ENCODE measurements around the gene TIE1.
A peak's percentile ranks its signal among the peaks of the same experiment; 100 is the strongest.
"Not testable (repeated sequence)": the region's sequence is repeated elsewhere in the genome, so short reads cannot be mapped to it uniquely, and the experiment has no call there.

Gene TIE1

DNA sequence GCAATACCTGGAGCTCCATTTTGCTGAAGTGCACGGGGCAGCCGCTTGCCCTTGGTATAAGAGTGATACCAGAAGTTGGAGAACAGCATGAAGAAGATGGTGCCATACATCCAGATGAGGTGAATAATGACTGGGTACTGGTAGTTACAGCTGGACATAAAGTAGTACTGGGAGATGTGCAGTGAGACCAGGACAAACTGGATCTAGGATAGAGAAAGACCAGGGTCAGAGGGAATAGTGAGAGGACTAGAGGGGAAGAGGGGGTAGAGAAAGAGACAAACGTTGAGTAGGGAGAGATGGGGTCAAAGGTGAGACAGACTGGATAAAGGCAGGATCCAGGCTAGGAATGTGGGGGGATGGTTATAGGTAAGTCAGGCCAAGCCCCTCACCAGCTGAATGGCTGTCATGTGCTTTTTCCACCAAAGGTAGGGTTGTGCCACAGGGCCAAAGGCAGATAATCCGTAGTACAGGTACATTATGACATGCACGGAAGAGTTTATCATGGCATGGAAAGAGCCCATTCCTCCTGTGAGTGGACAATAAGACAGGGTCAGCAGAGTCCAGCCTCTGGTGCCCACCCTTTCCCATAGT, 63.2 kb downstream of the TIE1 start:
- no peak for DNase-seq

DNA sequence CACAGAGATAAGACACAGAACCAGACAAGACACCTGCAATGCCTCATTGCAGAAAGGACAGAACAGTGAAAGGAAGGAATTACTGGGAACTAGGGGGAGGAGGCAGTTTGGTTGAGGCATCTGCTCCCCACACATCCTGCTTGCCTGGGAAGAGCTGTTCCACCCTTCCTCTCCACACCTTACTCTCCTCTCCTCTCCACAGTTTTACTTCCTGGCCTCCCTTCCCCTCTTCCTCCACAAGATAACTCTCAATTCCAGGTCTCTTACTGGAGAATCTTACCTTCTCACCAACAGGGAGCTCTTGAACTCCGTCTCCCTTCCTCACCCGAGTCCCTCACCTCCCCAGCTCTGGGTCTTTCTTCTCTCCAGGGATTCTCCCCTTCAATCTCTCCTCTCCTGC, 64.9 kb downstream of the TIE1 start:
- DNase-seq, result no peak

DNA sequence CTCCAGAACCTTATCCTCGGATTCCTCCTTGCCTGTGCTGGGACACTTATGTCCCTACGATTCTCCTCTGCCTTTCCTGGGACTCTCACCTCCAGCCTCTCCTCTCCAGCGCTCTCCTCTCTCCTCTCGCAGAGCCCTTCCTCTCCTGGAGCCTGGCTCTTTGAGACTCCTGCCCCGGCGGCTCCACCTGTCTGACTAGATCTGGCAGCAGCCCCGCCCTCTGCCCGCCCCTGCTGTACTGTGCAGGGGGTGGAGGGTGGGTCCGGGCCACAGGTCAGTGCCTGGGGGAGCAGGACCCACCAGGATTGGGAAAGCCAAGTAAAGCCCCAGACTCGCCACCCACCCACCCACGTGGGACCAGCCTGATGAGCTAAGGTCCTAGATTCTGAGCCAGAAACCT, 65.4 kb downstream of the TIE1 start:
- peak; percentile 66 for DNase-seq

DNA sequence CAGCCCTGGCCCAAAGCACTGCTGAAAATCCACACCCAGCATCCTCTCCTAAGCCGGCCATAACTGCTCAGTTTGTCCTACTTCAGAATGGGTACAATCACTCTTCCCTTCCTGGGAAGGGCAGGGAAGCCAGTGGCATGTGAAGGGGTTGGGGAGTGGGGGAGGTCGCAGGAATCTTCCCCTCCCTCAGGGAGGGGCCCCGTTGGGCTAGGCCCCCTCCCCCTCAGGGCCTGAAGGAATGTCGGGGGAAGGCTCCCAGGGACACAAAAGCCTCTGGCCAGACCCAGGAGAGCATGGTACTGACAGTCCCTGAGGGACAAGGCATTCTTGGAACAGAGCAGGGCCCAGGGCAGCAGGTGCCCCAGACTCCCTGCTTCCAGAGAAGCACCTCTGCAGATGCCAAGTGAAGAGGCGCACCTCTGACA, 65.8 kb downstream of the TIE1 start:
- DNase-seq, result no peak

DNA sequence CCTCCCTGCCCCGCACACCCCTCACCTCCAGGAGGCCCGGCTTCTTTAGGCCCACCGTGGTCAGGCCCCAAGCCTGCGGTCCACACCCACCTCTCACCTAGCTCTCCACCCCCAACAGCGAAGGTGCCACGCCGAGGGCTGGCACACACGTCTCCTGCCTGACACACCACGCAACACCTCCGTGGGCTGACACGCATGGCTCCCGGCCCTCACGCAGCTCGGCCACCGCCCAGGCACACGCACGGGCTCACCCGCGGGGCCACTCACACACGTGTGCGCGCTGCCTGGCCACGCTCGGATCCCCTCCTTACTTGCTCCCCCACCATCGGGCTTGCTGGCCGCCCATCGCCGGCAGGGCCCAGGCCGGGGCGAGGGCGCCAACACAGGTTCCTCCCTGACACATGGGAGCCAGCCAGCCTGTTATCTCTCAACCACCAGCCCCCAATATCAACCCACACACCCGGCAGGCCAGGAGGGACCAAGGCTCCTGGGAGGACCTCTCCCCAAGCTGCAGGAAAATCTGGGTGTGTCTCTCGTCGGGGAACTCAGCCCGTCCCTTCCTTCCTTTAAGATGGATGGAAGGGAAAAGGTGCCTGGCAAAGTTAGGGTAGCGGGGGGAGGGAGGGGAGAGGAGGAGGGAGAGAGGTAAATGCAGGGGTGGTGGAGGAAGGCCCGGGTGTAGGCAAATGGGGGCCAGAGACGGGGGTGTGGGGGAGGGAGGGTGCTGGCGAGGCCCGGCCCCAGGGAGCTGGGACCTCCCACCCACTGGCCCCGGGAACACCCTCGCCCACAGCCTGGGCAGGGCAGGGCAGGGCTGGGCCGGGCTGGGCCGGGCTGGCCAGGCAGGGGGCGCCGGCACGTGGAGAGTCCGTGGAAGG, 66.5 kb downstream of the TIE1 start:
- peak; percentile 80 for DNase-seq

DNA sequence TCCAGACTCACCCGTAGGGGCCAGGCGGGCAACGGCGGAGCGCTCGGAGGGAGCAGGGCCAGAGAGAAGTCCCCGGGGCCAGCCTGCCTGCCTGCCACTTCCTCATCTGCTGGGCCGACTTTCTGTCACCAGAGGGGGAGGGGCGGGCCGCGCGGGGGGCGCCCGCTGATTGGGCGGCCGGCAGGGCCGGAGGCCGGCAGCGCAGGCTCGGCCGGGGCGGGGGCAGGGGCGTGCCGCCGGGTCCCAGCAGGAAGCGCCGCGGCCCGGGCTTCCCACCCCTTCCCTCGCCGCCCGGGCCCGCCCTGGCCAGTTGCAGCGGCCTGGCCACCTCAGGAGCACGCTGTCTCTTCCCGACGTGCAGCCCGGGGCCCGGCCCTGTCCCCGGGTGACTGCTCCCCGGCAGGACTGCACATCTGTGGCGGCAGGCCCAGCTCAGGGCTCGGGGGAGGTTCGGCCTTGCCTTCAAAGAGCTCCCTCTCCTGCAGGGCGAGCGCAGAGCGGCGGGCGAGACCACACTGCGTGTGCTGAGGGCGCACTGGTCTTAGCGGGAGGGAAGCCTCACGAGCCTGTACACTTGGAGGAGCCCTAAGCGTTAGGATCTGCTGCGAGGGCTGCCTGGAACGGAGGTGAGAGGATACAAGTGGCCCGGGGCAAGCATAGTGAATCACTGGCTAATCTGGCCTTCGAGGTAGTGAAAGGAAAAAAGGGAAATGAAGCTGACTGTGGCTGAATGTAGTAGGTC, 67.3 kb downstream of the TIE1 start, which contains the start of gene ELOVL1:
Gene ELOVL1 (minus strand): TSS at position 108 of the 742 bp plus-strand sequence. CDS start 2,402 bp downstream, outside the sequence.
- DNase-seq, result peak; percentile 95

DNA sequence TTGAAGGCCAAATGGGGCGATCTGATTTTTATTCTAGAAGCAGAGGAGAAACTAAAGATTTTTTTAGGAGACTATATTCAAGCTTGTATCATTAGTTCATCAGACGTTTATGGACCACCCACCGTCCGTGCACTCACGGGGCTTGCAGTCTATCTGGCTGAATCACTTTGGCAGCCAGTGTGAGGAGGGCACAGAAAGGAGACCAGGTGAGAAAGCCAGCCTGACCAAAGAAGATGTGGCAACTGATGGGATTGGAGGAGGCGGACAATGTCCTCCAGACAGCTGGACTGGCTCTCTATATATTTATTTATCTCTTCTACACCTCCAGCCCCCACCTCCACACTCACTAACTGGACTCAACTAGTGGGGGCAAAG, 67.9 kb downstream of the TIE1 start:
- DNase-seq, result no peak

DNA sequence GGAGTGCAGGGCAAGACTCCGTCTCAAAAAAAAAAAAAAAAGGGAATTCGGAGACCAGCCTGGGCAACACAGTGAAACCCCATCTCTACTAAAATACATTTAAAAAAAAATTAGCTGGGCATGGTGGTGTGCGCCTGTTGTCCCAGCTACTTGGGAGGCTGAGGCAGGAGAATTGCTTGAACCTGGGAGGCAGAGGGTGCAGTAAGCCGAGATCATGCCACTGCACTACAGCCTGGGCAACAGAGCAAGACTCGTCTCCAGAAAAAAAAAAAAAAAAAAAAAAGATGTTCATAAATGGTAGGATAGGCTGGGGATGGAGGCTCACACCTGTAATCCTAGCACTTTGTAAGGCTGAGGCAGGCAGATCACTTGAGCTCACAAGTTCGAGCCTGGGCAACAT, 69.0 kb downstream of the TIE1 start:
- DNase-seq, result not testable (repeated sequence)

DNA sequence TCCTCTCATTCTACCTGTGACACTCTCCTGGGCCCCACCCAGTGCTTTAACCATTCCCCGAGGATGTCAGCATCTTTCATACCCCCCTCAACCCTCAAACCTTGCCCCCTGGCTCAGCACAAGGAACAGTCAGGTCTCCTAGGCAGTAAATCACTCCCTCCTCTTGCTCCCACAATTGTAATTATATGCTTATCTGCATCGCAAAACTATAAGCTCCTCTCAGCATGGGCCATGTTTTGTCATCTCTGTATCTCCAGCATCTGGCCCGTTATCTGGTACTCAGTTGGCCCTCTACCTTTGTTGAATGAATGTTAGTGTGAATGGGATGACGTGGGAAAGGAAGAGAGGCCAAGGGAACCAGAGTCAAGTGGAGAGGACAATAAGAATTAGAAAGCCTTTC, 69.8 kb downstream of the TIE1 start:
- no peak for DNase-seq

DNA sequence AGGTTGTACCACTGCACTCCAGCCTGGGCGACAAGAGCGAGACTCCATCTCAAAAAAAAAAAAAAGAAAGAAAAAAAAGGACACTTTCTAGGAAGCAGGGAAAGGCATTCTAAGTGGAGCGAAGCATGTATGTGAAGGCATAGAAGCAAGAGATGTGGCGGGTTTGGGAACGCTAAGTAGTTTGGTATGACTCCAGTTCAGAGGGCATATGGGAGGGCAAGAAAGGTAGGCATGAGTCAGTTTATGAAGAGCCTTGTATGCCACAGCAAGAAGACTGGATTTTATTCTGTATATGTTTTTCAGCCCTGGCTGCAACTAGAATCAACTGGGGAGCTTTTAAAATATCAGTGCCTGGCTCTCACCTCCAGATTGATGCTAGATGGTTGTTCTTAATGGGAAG, 71.4 kb downstream of the TIE1 start:
- no peak for DNase-seq
